ENCODE data around the gene TTYH1.
"Not testable (repeated sequence)": the region's sequence is repeated elsewhere in the genome, so short reads cannot be mapped to it uniquely, and the experiment has no call there.

TTYH1 gene

GRCh38 chr19:54415208-54415900 is at the start of gene TTYH1:
Gene TTYH1 (plus strand): TSS chr19:54415464. CDS start chr19:54415553, 89 bp downstream.
- no peak for DNase-seq

GRCh38 chr19:54365798-54366197 is 49.5 kb upstream of the TTYH1 start:
- not testable (repeated sequence) for DNase-seq

GRCh38 chr19:54366811-54367210 is 48.5 kb upstream of the TTYH1 start:
- no peak for DNase-seq

GRCh38 chr19:54369082-54369687 is 46.1 kb upstream of the TTYH1 start:
- DNase-seq, result no peak

GRCh38 chr19:54369688-54370433 is 45.4 kb upstream of the TTYH1 start:
- not testable (repeated sequence) for DNase-seq

- not testable (repeated sequence) for DNase-seq
These were observed 44.8 kb upstream of the TTYH1 start for GRCh38 chr19:54370434-54370796.

GRCh38 chr19:54371453-54371852 is 43.8 kb upstream of the TTYH1 start:
- not testable (repeated sequence) for DNase-seq

GRCh38 chr19:54373781-54374631 is 41.3 kb upstream of the TTYH1 start:
- DNase-seq, result no peak

- not testable (repeated sequence) for DNase-seq
These were observed 39.9 kb upstream of the TTYH1 start for GRCh38 chr19:54375181-54375938.

GRCh38 chr19:54376610-54377285 is 38.5 kb upstream of the TTYH1 start:
- no peak for DNase-seq

- no peak for DNase-seq
These were observed 36.0 kb upstream of the TTYH1 start for GRCh38 chr19:54379187-54379678.

GRCh38 chr19:54380897-54381296 is 34.4 kb upstream of the TTYH1 start:
- no peak for DNase-seq

GRCh38 chr19:54382041-54382440 is 33.2 kb upstream of the TTYH1 start:
- not testable (repeated sequence) for DNase-seq

GRCh38 chr19:54383330-54383729 is 31.9 kb upstream of the TTYH1 start:
- no peak for DNase-seq

GRCh38 chr19:54387991-54388801 is 27.1 kb upstream of the TTYH1 start:
- DNase-seq, result no peak

GRCh38 chr19:54388802-54389139 is 26.5 kb upstream of the TTYH1 start:
- DNase-seq, result no peak

- DNase-seq, result no peak
These were observed 25.7 kb upstream of the TTYH1 start for GRCh38 chr19:54389553-54389952.

- DNase-seq, result no peak
These were observed 24.2 kb upstream of the TTYH1 start for GRCh38 chr19:54390942-54391577.

GRCh38 chr19:54391589-54392061 is 23.6 kb upstream of the TTYH1 start:
- DNase-seq, result no peak

GRCh38 chr19:54392105-54392504 is 23.2 kb upstream of the TTYH1 start:
- no peak for DNase-seq

Data from NCI-H1048 (cell line).